HG03108 (cell line): ENCODE results near the gene SSH2.
"Not testable (repeated sequence)": the region's sequence is repeated elsewhere in the genome, so short reads cannot be mapped to it uniquely, and the experiment has no call there.

Experiments
- ATAC-seq: cut with Tn5 transposase; IDR thresholded peaks from one replicate; pipeline ENCODE4 v1.9.1; 2021; ENCODE audit warnings: moderate library complexity; ENCODE audit not compliant: unreplicated experiment

SSH2 gene

GRCh38 chr17:29929533-29930408 is at the start of gene SSH2:
Gene SSH2 (minus strand): TSS chr17:29930228. CDS start chr17:29930000, 228 bp downstream.
- ATAC-seq = peak; percentile 44

- no peak for ATAC-seq
Measured at GRCh38 chr17:29977836-29978235, 47.8 kb upstream of the SSH2 start.

GRCh38 chr17:29973005-29973404 is 43.0 kb upstream of the SSH2 start:
- ATAC-seq = no peak

- no peak for ATAC-seq
Measured at GRCh38 chr17:29972277-29972676, 42.2 kb upstream of the SSH2 start.

GRCh38 chr17:29968271-29968670 is 38.2 kb upstream of the SSH2 start:
- no peak for ATAC-seq

GRCh38 chr17:29962656-29963055 is 32.6 kb upstream of the SSH2 start:
- no peak for ATAC-seq

- no peak for ATAC-seq
Measured at GRCh38 chr17:29959658-29960337, 29.8 kb upstream of the SSH2 start.

- ATAC-seq = no peak
Measured at GRCh38 chr17:29958947-29959657, 29.1 kb upstream of the SSH2 start.

- not testable (repeated sequence) for ATAC-seq
Measured at GRCh38 chr17:29957488-29957887, 27.5 kb upstream of the SSH2 start.

- no peak for ATAC-seq
Measured at GRCh38 chr17:29956225-29956624, 26.2 kb upstream of the SSH2 start.

GRCh38 chr17:29954405-29954804 is 24.4 kb upstream of the SSH2 start:
- no peak for ATAC-seq

- no peak for ATAC-seq
Measured at GRCh38 chr17:29949696-29950095, 19.7 kb upstream of the SSH2 start.

- no peak for ATAC-seq
Measured at GRCh38 chr17:29948448-29949215, 18.6 kb upstream of the SSH2 start.

GRCh38 chr17:29945281-29945680 is 15.3 kb upstream of the SSH2 start:
- no peak for ATAC-seq

- ATAC-seq = no peak
Measured at GRCh38 chr17:29941334-29941733, 11.3 kb upstream of the SSH2 start, which contains the start of gene EFCAB5. Gene EFCAB5 (plus strand): TSS chr17:29941634. CDS start chr17:29941797, 163 bp downstream.

GRCh38 chr17:29936724-29937123 is 6.7 kb upstream of the SSH2 start:
- no peak for ATAC-seq

- not testable (repeated sequence) for ATAC-seq
Measured at GRCh38 chr17:29935909-29936308, 5.9 kb upstream of the SSH2 start.

GRCh38 chr17:29933379-29933778 is 3.4 kb upstream of the SSH2 start:
- no peak for ATAC-seq

GRCh38 chr17:29931231-29931932 is 1.4 kb upstream of the SSH2 start:
- peak; percentile 65 for ATAC-seq

GRCh38 chr17:29930409-29931010 is 482 bp upstream of the SSH2 start:
- no peak for ATAC-seq
